ENCODE measurements around the gene CPNE8. TPM values are rescaled to one million over a fixed set of nuclear protein-coding genes. Genes with fewer than 3 reads are reported as not detected.

Gene CPNE8
- total and polyA plus RNA-seq, 2 of the 4 experiments (the other 2 are of a cell fraction): not detected

GRCh38 chr12:38761111-38761510, 144.3 kb downstream of the CPNE8 start:
- Histone ChIP-seq H3K9me3 (ENCODE audit: control insufficient read depth, insufficient read depth, low read length) (peaks cover 4% of the 10 kb centered on the region; the same call in 1 of the 2 replicates), H3K23ac (ENCODE audit: low read depth, low read length) (no peak overlapping the region), H4K20me1 (ENCODE audit: insufficient read depth, low read length) (no peaks in the 10 kb centered on the region), H2BK15ac (ENCODE audit: low read depth, low read length) (no peak overlapping the region), H3K79me1 (ENCODE audit: low read depth in 1 of 2, low read length in 2 of 2) (no peaks in the 10 kb centered on the region), H3K4ac (ENCODE audit: low read depth, low read length) (no peak overlapping the region), H3K9me1 (ENCODE audit: insufficient read depth, low read length) (no peaks in the 10 kb centered on the region), H2BK5ac (ENCODE audit: low read depth, low read length, poor library complexity, severe bottlenecking) (no peak overlapping the region), H3K4me1 (ENCODE audit: control insufficient read depth, insufficient read depth, low read length) (no peaks in the 10 kb centered on the region), H4K5ac (ENCODE audit: low read depth, low read length) (no peak overlapping the region), H2BK120ac (ENCODE audit: low read depth, low read length) (no peak overlapping the region), H2AFZ (replicated peaks; ENCODE audit: low read length, poor library complexity) (no peak overlapping the region), H3K4me3 (ENCODE audit: insufficient read depth, low read depth, low read length) (no peak overlapping the region), H3K56ac (ENCODE audit: extremely low read depth, insufficient read depth, low read length) (no peak overlapping the region), H3K36me3 (ENCODE audit: control insufficient read depth, insufficient read depth, low read length) (no peaks in the 10 kb centered on the region), H2AK9ac (replicated peaks; ENCODE audit: low read depth, low read length, poor library complexity) (no peak overlapping the region), H3K18ac (ENCODE audit: low read depth, low read length) (no peak overlapping the region), H3K14ac (replicated peaks; ENCODE audit: low read depth, low read length) (no peak overlapping the region), H4K8ac (ENCODE audit: low read depth in 2 of 2, low read length in 2 of 2) (no peak overlapping the region), H3K9ac (ENCODE audit: low read depth, low read length) (no peak overlapping the region), H3K4me2 (ENCODE audit: low read depth, low read length) (no peak overlapping the region), H3K27ac (ENCODE audit: insufficient read depth, low read length) (no peak overlapping the region), H2BK20ac (ENCODE audit: low read depth, low read length) (no peak overlapping the region), H4K91ac (ENCODE audit: insufficient read depth, low read depth, low read length) (no peak overlapping the region), H3K27me3 (ENCODE audit: control insufficient read depth, insufficient read depth, low read length) (no peaks in the 10 kb centered on the region), H2AK5ac (ENCODE audit: low read depth, low read length) (no peak overlapping the region)
- intact Hi-C loops (cut with micrococcal nuclease): no loop called here
- dilution Hi-C loops (cut with HindIII; ENCODE audit: low sequenced_read_pairs, unreplicated experiment): no loop called here
- ChIA-PET CTCF (no interaction called here), POLR2A (ENCODE audit: unreplicated experiment) (no interaction called here)
- DNase-seq (no peak), ATAC-seq (ENCODE audit: low read depth) (no peak)
- in situ Hi-C loops (cut with MboI; ENCODE audit: low sequenced_read_pairs): no loop called here
- TF ChIP-seq FOS (IDR thresholded peaks at IDR 0.05; ENCODE audit: low read depth, low read length) (no peak), RFX5 (IDR thresholded peaks at IDR 0.05; ENCODE audit: low read depth, low read length) (no peak), ELK1 (IDR thresholded peaks at IDR 0.05; ENCODE audit: borderline replicate concordance, low read depth, low read length) (no peak), CTCF (conservative IDR thresholded peaks at IDR 0.05; ENCODE audit: low read depth, low read length) (no peak), CHD1 (IDR thresholded peaks at IDR 0.05; ENCODE audit: low read depth, low read length) (no peak)
- no CpG with 5 or more reads among the region's 1 CpG for WGBS, 2 experiments (ENCODE audit: extremely low coverage in 2 of 2, insufficient read length in 1 of 2)
- no TSS peak for BruUV-seq (replicated peaks)
